MM.1S (cell line): Measurements from ENCODE around the gene GRIK3.

Source experiments
- DNase-seq: peaks from one replicate; pipeline ENCODE4 v3.0.0-alpha.2; 2015
- H2AFZ ChIP-seq: fragments of 300-600 bp; sonication (generic); 2 replicates; pipeline ENCODE4 v1.6.0; 2016; ENCODE audit warnings: antibody characterized with exemption, low read length
- H3F3A ChIP-seq: fragments of 300-600 bp; sonication (generic); 2 replicates; pipeline ENCODE4 v1.6.1; 2016; ENCODE audit warnings: mild to moderate bottlenecking, antibody characterized with exemption, low read length, moderate library complexity, mixed read lengths; ENCODE audit not compliant: insufficient read depth
- H3K27ac ChIP-seq: fragments of 300-600 bp; sonication (generic); 2 replicates; pipeline ENCODE4 v1.5.1; 2016; ENCODE audit warnings: mild to moderate bottlenecking, low read length
- H3K27me3 ChIP-seq: fragments of 300-600 bp; sonication (generic); replicated peaks from 2 replicates; pipeline ENCODE4 v1.6.0; 2016; ENCODE audit warnings: low read length; ENCODE audit not compliant: insufficient read depth
- H3K36me3 ChIP-seq: fragments of 300-600 bp; sonication (generic); replicated peaks from 2 replicates; pipeline ENCODE4 v1.6.1; 2016; ENCODE audit warnings: mild to moderate bottlenecking, low read length, mixed read lengths; ENCODE audit not compliant: insufficient read depth
- H3K4me1 ChIP-seq: fragments of 300-600 bp; sonication (generic); 2 replicates; pipeline ENCODE4 v1.6.1; 2016; ENCODE audit warnings: low read length, mixed read lengths
- H3K4me2 ChIP-seq: fragments of 300-600 bp; sonication (generic); 2 replicates; pipeline ENCODE4 v1.6.0; 2016; ENCODE audit warnings: low read depth, low read length
- H3K4me3 ChIP-seq: fragments of 300-600 bp; sonication (generic); 2 replicates; pipeline ENCODE4 v1.5.1; 2016; ENCODE audit warnings: low read length, mixed read lengths
- H3K79me2 ChIP-seq: fragments of 300-600 bp; sonication (generic); 2 replicates; pipeline ENCODE4 v1.6.1; 2016; ENCODE audit warnings: mixed run types, low read length, mixed read lengths
- H3K9ac ChIP-seq: fragments of 300-600 bp; sonication (generic); 2 replicates; pipeline ENCODE4 v1.6.1; 2016; ENCODE audit warnings: low read length, mixed read lengths
- H3K9me2 ChIP-seq: fragments of 300-600 bp; sonication (generic); replicated peaks from 2 replicates; pipeline ENCODE4 v1.6.1; 2016; ENCODE audit warnings: mild to moderate bottlenecking, low read length, mixed read lengths; ENCODE audit not compliant: insufficient read depth
- H3K9me3 ChIP-seq: fragments of 300-600 bp; sonication (generic); replicated peaks from 2 replicates; pipeline ENCODE4 v1.6.1; 2016; ENCODE audit warnings: mild to moderate bottlenecking, low read length, mixed read lengths; ENCODE audit not compliant: insufficient read depth
- H4K20me1 ChIP-seq: fragments of 300-600 bp; sonication (generic); 2 replicates; pipeline ENCODE4 v1.6.1; 2016; ENCODE audit warnings: mild to moderate bottlenecking, low read length, moderate library complexity, mixed read lengths; ENCODE audit not compliant: insufficient read depth
- EZH2 ChIP-seq: fragments of 300-600 bp; sonication (generic); optimal IDR thresholded peaks from 2 replicates; pipeline ENCODE3; 2017; ENCODE audit warnings: low read depth, mild to moderate bottlenecking, antibody characterized with exemption, low read length, mixed read lengths
- EZH2phosphoT487 ChIP-seq: fragments of 300-600 bp; sonication (generic); IDR thresholded peaks from 2 replicates; pipeline ENCODE4 v1.6.1; 2018; ENCODE audit warnings: antibody characterized with exemption, low read length
- TF ChIP-seq, protein P1 (sequence below): fragments of 300-600 bp; sonication (generic); IDR thresholded peaks from 2 replicates; pipeline ENCODE4 v1.5.1; 2016; ENCODE audit warnings: antibody characterized with exemption, low read length, mixed read lengths

The GRIK3 gene

GRCh38 chr1:36835696-36836095 is 198.6 kb downstream of the GRIK3 start:
- Histone ChIP-seq H3K27ac (no peak overlapping the region), H3K4me1 (no peaks in the 10 kb centered on the region), H3K9me2 (no peaks in the 10 kb centered on the region), H3K9me3 (no peaks in the 10 kb centered on the region), H3K9ac (no peak overlapping the region), H3K79me2 (no peaks in the 10 kb centered on the region), H4K20me1 (no peaks in the 10 kb centered on the region), H3K36me3 (no peaks in the 10 kb centered on the region), H3F3A (no peaks in the 10 kb centered on the region), H3K4me3 (no peak overlapping the region), H3K4me2 (no peak overlapping the region), H3K27me3 (peaks cover 95% of the 10 kb centered on the region), H2AFZ (no peak overlapping the region)
- TF ChIP-seq, protein P1, sequence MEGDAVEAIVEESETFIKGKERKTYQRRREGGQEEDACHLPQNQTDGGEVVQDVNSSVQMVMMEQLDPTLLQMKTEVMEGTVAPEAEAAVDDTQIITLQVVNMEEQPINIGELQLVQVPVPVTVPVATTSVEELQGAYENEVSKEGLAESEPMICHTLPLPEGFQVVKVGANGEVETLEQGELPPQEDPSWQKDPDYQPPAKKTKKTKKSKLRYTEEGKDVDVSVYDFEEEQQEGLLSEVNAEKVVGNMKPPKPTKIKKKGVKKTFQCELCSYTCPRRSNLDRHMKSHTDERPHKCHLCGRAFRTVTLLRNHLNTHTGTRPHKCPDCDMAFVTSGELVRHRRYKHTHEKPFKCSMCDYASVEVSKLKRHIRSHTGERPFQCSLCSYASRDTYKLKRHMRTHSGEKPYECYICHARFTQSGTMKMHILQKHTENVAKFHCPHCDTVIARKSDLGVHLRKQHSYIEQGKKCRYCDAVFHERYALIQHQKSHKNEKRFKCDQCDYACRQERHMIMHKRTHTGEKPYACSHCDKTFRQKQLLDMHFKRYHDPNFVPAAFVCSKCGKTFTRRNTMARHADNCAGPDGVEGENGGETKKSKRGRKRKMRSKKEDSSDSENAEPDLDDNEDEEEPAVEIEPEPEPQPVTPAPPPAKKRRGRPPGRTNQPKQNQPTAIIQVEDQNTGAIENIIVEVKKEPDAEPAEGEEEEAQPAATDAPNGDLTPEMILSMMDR = no peak
- TF ChIP-seq EZH2 (no peak), EZH2phosphoT487 (no peak)
- DNase-seq = no peak

- H3K4me2 ChIP-seq = no peak overlapping the region
- H3K36me3 ChIP-seq = no peaks in the 10 kb centered on the region
- H3K9me3 ChIP-seq = no peaks in the 10 kb centered on the region
- DNase-seq = no peak
- no peaks in the 10 kb centered on the region for H3K79me2 ChIP-seq
- H3K4me1 ChIP-seq = no peaks in the 10 kb centered on the region
- no peak overlapping the region for H2AFZ ChIP-seq
- H3K27ac ChIP-seq = no peak overlapping the region
- H3K9ac ChIP-seq = no peak overlapping the region
- no peaks in the 10 kb centered on the region for H3K9me2 ChIP-seq
- no peak for TF ChIP-seq EZH2phosphoT487
- TF ChIP-seq EZH2 = no peak
- TF ChIP-seq, protein P1 = no peak
- H3F3A ChIP-seq = no peaks in the 10 kb centered on the region
- peaks cover 95% of the 10 kb centered on the region for H3K27me3 ChIP-seq
- H3K4me3 ChIP-seq = no peak overlapping the region
- no peaks in the 10 kb centered on the region for H4K20me1 ChIP-seq
Observed at GRCh38 chr1:36835017-36835695, 199.2 kb downstream of the GRIK3 start.

- Histone ChIP-seq H3K4me2 (no peak overlapping the region), H3K4me1 (no peaks in the 10 kb centered on the region), H3K27ac (no peak overlapping the region), H3K36me3 (no peaks in the 10 kb centered on the region), H3K9me2 (no peaks in the 10 kb centered on the region), H3K9ac (no peak overlapping the region), H2AFZ (no peak overlapping the region), H3K9me3 (no peaks in the 10 kb centered on the region), H3K27me3 (peaks cover 96% of the 10 kb centered on the region), H4K20me1 (no peaks in the 10 kb centered on the region), H3K4me3 (no peak overlapping the region), H3K79me2 (no peaks in the 10 kb centered on the region), H3F3A (no peaks in the 10 kb centered on the region)
- TF ChIP-seq EZH2phosphoT487 = no peak
- no peak for TF ChIP-seq EZH2
- TF ChIP-seq, protein P1 = no peak
- DNase-seq = no peak
Observed at GRCh38 chr1:36834586-36834985, 199.7 kb downstream of the GRIK3 start.
